Hematopoietic multipotent progenitor cell treated with erythropoietin and hydrocortisone succinate and interleukin-3 and kit ligand, for 15 days (in vitro differentiated cells): Measurements from ENCODE around the gene NHS.
"Not testable (repeated sequence)": the region's sequence is repeated elsewhere in the genome, so short reads cannot be mapped to it uniquely, and the experiment has no call there.

Experiments used
- DNase-seq: peaks from one replicate; pipeline ENCODE4 v3.0.0-alpha.2; 2015; ENCODE audit warnings: low spot score

NHS gene

GRCh38 chrX:17549107-17549651 lies 174.2 kb downstream of the NHS start:
- DNase-seq = no peak

GRCh38 chrX:17550011-17550410 lies 175.0 kb downstream of the NHS start:
- DNase-seq = no peak

- DNase-seq = no peak
Measured at GRCh38 chrX:17552044-17552650, 177.1 kb downstream of the NHS start.

- no peak for DNase-seq
Measured at GRCh38 chrX:17553469-17553868, 178.5 kb downstream of the NHS start.

- no peak for DNase-seq
Measured at GRCh38 chrX:17553961-17554482, 179.0 kb downstream of the NHS start.

- no peak for DNase-seq
Measured at GRCh38 chrX:17554914-17555313, 179.9 kb downstream of the NHS start.

- DNase-seq = no peak
Measured at GRCh38 chrX:17555846-17556245, 180.8 kb downstream of the NHS start.

GRCh38 chrX:17559728-17560379 lies 184.9 kb downstream of the NHS start:
- DNase-seq = no peak

GRCh38 chrX:17560385-17560784 lies 185.4 kb downstream of the NHS start:
- no peak for DNase-seq

GRCh38 chrX:17563076-17563475 lies 188.1 kb downstream of the NHS start:
- no peak for DNase-seq

GRCh38 chrX:17563515-17563914 lies 188.5 kb downstream of the NHS start:
- no peak for DNase-seq

GRCh38 chrX:17564689-17565409 lies 189.8 kb downstream of the NHS start:
- DNase-seq = no peak

- DNase-seq = no peak
Measured at GRCh38 chrX:17566740-17567139, 191.7 kb downstream of the NHS start.

GRCh38 chrX:17567187-17567586 lies 192.2 kb downstream of the NHS start:
- no peak for DNase-seq

GRCh38 chrX:17567821-17568220 lies 192.8 kb downstream of the NHS start:
- no peak for DNase-seq

- not testable (repeated sequence) for DNase-seq
Measured at GRCh38 chrX:17568804-17569203, 193.8 kb downstream of the NHS start.

GRCh38 chrX:17579026-17579425 lies 204.0 kb downstream of the NHS start:
- no peak for DNase-seq

- no peak for DNase-seq
Measured at GRCh38 chrX:17580539-17581152, 205.6 kb downstream of the NHS start.

- no peak for DNase-seq
Measured at GRCh38 chrX:17581641-17582040, 206.6 kb downstream of the NHS start.

GRCh38 chrX:17584248-17584681 lies 209.3 kb downstream of the NHS start:
- no peak for DNase-seq

- no peak for DNase-seq
Measured at GRCh38 chrX:17585006-17585405, 210.0 kb downstream of the NHS start.

GRCh38 chrX:17587366-17587765 lies 212.4 kb downstream of the NHS start:
- no peak for DNase-seq
